ENCODE data around the gene RAB26.

Gene RAB26

GRCh38 chr16:2176047-2176446 lies 27.6 kb downstream of the RAB26 start:
- in situ Hi-C loops (cut with HindIII; ENCODE audit: low sequenced_read_pairs) = no loop called here

- in situ Hi-C loops (cut with HindIII; ENCODE audit: low sequenced_read_pairs) = no loop called here
Measured at GRCh38 chr16:2177101-2177500, 28.7 kb downstream of the RAB26 start.

GRCh38 chr16:2177561-2177960 lies 29.1 kb downstream of the RAB26 start:
- in situ Hi-C loops (cut with HindIII; ENCODE audit: low sequenced_read_pairs) = no loop called here

- in situ Hi-C loops (cut with HindIII; ENCODE audit: low sequenced_read_pairs) = no loop called here
Measured at GRCh38 chr16:2178321-2179106, 30.1 kb downstream of the RAB26 start.

GRCh38 chr16:2179107-2179501 lies 30.7 kb downstream of the RAB26 start:
- in situ Hi-C loops (cut with HindIII; ENCODE audit: low sequenced_read_pairs) = no loop called here

GRCh38 chr16:2179576-2179975 lies 31.2 kb downstream of the RAB26 start:
- in situ Hi-C loops (cut with HindIII; ENCODE audit: low sequenced_read_pairs) = no loop called here

- in situ Hi-C loops (cut with HindIII; ENCODE audit: low sequenced_read_pairs) = no loop called here
Measured at GRCh38 chr16:2180461-2180860, 32.0 kb downstream of the RAB26 start.

GRCh38 chr16:2180962-2181923 lies 32.8 kb downstream of the RAB26 start:
- in situ Hi-C loops (cut with HindIII; ENCODE audit: low sequenced_read_pairs) = no loop called here

- in situ Hi-C loops (cut with HindIII; ENCODE audit: low sequenced_read_pairs) = no loop called here
Measured at GRCh38 chr16:2181952-2182351, 33.5 kb downstream of the RAB26 start.

GRCh38 chr16:2183671-2184070 lies 35.2 kb downstream of the RAB26 start:
- in situ Hi-C loops (cut with HindIII; ENCODE audit: low sequenced_read_pairs) = no loop called here

- in situ Hi-C loops (cut with HindIII; ENCODE audit: low sequenced_read_pairs) = no loop called here
Measured at GRCh38 chr16:2184346-2184745, 35.9 kb downstream of the RAB26 start.

- in situ Hi-C loops (cut with HindIII; ENCODE audit: low sequenced_read_pairs) = no loop called here
Measured at GRCh38 chr16:2184962-2185361, 36.5 kb downstream of the RAB26 start.

GRCh38 chr16:2186064-2186463 lies 37.6 kb downstream of the RAB26 start:
- in situ Hi-C loops (cut with HindIII; ENCODE audit: low sequenced_read_pairs) = no loop called here

GRCh38 chr16:2186505-2186904 lies 38.1 kb downstream of the RAB26 start:
- in situ Hi-C loops (cut with HindIII; ENCODE audit: low sequenced_read_pairs) = no loop called here

GRCh38 chr16:2187212-2187611 lies 38.8 kb downstream of the RAB26 start:
- in situ Hi-C loops (cut with HindIII; ENCODE audit: low sequenced_read_pairs) = no loop called here

- in situ Hi-C loops (cut with HindIII; ENCODE audit: low sequenced_read_pairs) = no loop called here
Measured at GRCh38 chr16:2188395-2188794, 40.0 kb downstream of the RAB26 start.

GRCh38 chr16:2189252-2189893 lies 40.9 kb downstream of the RAB26 start:
- in situ Hi-C loops (cut with HindIII; ENCODE audit: low sequenced_read_pairs) = no loop called here

- in situ Hi-C loops (cut with HindIII; ENCODE audit: low sequenced_read_pairs) = no loop called here
Measured at GRCh38 chr16:2190002-2190658, 41.7 kb downstream of the RAB26 start.

GRCh38 chr16:2190659-2191445 lies 42.4 kb downstream of the RAB26 start:
- in situ Hi-C loops (cut with HindIII; ENCODE audit: low sequenced_read_pairs) = no loop called here

- in situ Hi-C loops (cut with HindIII; ENCODE audit: low sequenced_read_pairs) = no loop called here
Measured at GRCh38 chr16:2191446-2191706, 43.0 kb downstream of the RAB26 start.
